ENCODE measurements around the gene RND3.

- TF ChIP-seq POLR2A (IDR thresholded peaks at IDR 0.05) = no peak
- TF ChIP-seq EP300 (IDR thresholded peaks at IDR 0.05) = no peak
- TF ChIP-seq, protein P1, sequence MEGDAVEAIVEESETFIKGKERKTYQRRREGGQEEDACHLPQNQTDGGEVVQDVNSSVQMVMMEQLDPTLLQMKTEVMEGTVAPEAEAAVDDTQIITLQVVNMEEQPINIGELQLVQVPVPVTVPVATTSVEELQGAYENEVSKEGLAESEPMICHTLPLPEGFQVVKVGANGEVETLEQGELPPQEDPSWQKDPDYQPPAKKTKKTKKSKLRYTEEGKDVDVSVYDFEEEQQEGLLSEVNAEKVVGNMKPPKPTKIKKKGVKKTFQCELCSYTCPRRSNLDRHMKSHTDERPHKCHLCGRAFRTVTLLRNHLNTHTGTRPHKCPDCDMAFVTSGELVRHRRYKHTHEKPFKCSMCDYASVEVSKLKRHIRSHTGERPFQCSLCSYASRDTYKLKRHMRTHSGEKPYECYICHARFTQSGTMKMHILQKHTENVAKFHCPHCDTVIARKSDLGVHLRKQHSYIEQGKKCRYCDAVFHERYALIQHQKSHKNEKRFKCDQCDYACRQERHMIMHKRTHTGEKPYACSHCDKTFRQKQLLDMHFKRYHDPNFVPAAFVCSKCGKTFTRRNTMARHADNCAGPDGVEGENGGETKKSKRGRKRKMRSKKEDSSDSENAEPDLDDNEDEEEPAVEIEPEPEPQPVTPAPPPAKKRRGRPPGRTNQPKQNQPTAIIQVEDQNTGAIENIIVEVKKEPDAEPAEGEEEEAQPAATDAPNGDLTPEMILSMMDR (IDR thresholded peaks at IDR 0.05) = no peak
Observed at GRCh38 chr2:150476809-150477302, 10.6 kb downstream of the RND3 start.

Data from ovary (tissue), 3 donors.